ENCODE measurements around the gene SPEG. TPM values are rescaled to one million over a fixed set of nuclear protein-coding genes. Genes with fewer than 3 reads are reported as not detected.

SPEG gene
- total and polyA plus RNA-seq, 4 donors, result 3.7 to 15.6 (median 9.6) TPM

DNA sequence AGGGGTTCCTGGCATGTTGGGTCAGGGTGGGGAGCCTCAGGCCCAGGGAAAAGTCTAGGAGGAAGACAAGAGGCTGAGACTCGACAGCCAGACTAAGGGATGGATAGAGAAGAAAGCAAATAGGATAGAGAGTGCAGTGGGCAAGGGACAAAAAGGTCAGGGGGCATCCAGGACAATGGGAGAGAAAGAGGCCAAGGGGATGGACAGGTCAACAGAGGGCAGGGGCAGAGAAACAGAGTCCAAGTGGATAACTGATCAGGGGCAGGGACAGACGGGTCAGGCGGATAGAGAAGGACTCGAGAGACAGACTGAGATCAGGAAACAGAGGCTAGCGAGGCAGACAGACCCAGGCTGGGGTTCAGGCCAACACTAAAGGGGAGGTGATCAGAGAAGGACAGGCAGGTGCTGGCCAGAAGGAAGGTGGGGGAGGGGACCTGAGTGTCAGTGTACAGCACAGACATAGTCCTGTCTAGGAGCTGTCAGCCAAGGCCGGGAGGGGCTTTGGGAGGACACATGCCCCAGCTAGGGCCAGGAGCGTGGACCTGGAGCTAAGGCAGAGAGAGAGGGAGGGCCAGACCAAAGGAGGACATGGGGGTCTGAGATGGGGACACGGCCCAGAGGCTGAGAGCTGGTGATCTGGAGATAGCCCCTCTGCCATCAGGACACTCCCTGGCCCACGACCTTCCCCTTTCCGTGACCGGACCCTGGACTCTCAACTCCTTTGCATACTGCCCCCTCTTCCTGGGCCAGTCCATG is 91.9 kb downstream of the SPEG start:
- TF ChIP-seq, protein P1, sequence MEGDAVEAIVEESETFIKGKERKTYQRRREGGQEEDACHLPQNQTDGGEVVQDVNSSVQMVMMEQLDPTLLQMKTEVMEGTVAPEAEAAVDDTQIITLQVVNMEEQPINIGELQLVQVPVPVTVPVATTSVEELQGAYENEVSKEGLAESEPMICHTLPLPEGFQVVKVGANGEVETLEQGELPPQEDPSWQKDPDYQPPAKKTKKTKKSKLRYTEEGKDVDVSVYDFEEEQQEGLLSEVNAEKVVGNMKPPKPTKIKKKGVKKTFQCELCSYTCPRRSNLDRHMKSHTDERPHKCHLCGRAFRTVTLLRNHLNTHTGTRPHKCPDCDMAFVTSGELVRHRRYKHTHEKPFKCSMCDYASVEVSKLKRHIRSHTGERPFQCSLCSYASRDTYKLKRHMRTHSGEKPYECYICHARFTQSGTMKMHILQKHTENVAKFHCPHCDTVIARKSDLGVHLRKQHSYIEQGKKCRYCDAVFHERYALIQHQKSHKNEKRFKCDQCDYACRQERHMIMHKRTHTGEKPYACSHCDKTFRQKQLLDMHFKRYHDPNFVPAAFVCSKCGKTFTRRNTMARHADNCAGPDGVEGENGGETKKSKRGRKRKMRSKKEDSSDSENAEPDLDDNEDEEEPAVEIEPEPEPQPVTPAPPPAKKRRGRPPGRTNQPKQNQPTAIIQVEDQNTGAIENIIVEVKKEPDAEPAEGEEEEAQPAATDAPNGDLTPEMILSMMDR (IDR thresholded peaks at IDR 0.05; ENCODE audit: control extremely low read depth, extremely low read depth), result no peak
- no peak for DNase-seq
- no peak overlapping the region for H3K27ac ChIP-seq (ENCODE audit: low read depth in 1 of 2, low read length in 1 of 2)
- H3K4me1 ChIP-seq (ENCODE audit: control insufficient read depth in 5 of 5, insufficient read depth in 5 of 5, low read length in 5 of 5), result peaks cover 0 to 39% (median 0%) of the 10 kb centered on the region in 5 donors
- peaks cover 0 to 63% (median 37%) of the 10 kb centered on the region in 3 donors for H3K27me3 ChIP-seq (ENCODE audit: control insufficient read depth in 3 of 3, insufficient read depth in 3 of 3, low read length in 2 of 3)
- no peak overlapping the region for H3K9ac ChIP-seq (ENCODE audit: insufficient read depth in 1 of 2, low read length in 2 of 2)
- H3K4me3 ChIP-seq, result no peak overlapping the region
- no peak for ATAC-seq (ENCODE audit: insufficient read depth, low FRiP score)
- H3K9me3 ChIP-seq (ENCODE audit: control insufficient read depth in 4 of 4, insufficient read depth in 3 of 4, low read length in 3 of 4), result peaks cover 0 to 2% (median 0%) of the 10 kb centered on the region in 4 donors
- WGBS, 2 donors, result 42 to 58% methylated on average over 10 to 11 of the region's 11 CpGs
- no peaks in the 10 kb centered on the region for H3K36me3 ChIP-seq (ENCODE audit: control insufficient read depth in 4 of 4, insufficient read depth in 4 of 4, low read length in 4 of 4)

DNA sequence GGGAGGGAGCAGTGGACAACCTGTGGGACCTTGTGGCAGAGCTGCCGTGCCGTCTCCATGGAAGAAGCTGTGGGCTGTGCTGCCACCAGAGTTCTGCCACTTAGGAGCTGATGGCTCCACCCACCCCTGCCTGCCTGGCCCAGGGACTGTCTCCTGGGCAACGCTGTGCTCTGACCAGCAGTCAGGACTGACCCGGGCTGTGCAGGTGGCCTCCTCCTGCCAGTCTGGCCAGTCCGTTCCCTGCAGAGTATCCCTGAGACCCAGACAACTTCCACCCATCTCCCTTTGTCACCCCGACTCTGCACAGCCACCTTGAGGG is 92.4 kb downstream of the SPEG start:
- WGBS, 2 donors, result 39 to 47% methylated on average over 6 of the region's 6 CpGs
- H3K4me1 ChIP-seq (ENCODE audit: control insufficient read depth in 5 of 5, insufficient read depth in 5 of 5, low read length in 5 of 5), result peaks cover 0 to 34% (median 0%) of the 10 kb centered on the region in 5 donors
- no peak overlapping the region for H3K27ac ChIP-seq (ENCODE audit: low read depth in 1 of 2, low read length in 1 of 2)
- peaks cover 0 to 60% (median 35%) of the 10 kb centered on the region in 3 donors for H3K27me3 ChIP-seq (ENCODE audit: control insufficient read depth in 3 of 3, insufficient read depth in 3 of 3, low read length in 2 of 3)
- TF ChIP-seq, protein P1 (IDR thresholded peaks at IDR 0.05; ENCODE audit: control extremely low read depth, extremely low read depth), result no peak
- peaks cover 0 to 2% (median 0%) of the 10 kb centered on the region in 4 donors for H3K9me3 ChIP-seq (ENCODE audit: control insufficient read depth in 4 of 4, insufficient read depth in 3 of 4, low read length in 3 of 4)
- no peak overlapping the region for H3K9ac ChIP-seq (ENCODE audit: insufficient read depth in 1 of 2, low read length in 2 of 2)
- H3K36me3 ChIP-seq (ENCODE audit: control insufficient read depth in 4 of 4, insufficient read depth in 4 of 4, low read length in 4 of 4), result no peaks in the 10 kb centered on the region
- no peak overlapping the region for H3K4me3 ChIP-seq
- ATAC-seq (ENCODE audit: insufficient read depth, low FRiP score), result no peak
- DNase-seq, result no peak

DNA sequence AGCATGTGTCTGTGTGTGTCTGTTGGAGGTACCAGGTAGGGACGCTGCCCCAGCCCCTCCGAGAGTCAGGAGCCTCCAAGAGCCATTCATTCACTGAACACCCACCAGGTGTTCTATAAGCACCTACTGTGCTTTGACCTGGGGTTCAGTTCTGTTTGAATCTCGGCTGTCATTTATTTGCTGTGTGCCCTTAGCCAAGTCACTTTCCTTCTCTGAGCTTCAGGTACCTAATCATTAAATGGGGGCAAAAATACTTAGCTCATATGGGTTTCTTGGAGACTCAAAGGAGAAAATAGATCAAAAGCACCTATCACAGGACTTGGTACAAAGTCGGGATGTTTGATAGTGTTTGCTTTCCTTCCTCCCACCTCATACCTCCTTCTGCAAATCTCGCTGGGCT is 92.8 kb downstream of the SPEG start:
- Histone ChIP-seq H3K27ac (ENCODE audit: low read depth in 1 of 2, low read length in 1 of 2) (no peak overlapping the region), H3K4me1 (ENCODE audit: control insufficient read depth in 5 of 5, insufficient read depth in 5 of 5, low read length in 5 of 5) (peaks cover 0 to 33% (median 0%) of the 10 kb centered on the region in 5 donors), H3K9ac (ENCODE audit: insufficient read depth in 1 of 2, low read length in 2 of 2) (no peak overlapping the region), H3K36me3 (ENCODE audit: control insufficient read depth in 4 of 4, insufficient read depth in 4 of 4, low read length in 4 of 4) (no peaks in the 10 kb centered on the region), H3K4me3 (no peak overlapping the region), H3K27me3 (ENCODE audit: control insufficient read depth in 3 of 3, insufficient read depth in 3 of 3, low read length in 2 of 3) (peaks cover 0 to 59% (median 35%) of the 10 kb centered on the region in 3 donors), H3K9me3 (ENCODE audit: control insufficient read depth in 4 of 4, insufficient read depth in 3 of 4, low read length in 3 of 4) (peaks cover 0 to 2% (median 0%) of the 10 kb centered on the region in 4 donors)
- no peak for ATAC-seq (ENCODE audit: insufficient read depth, low FRiP score)
- no peak for DNase-seq
- TF ChIP-seq, protein P1 (IDR thresholded peaks at IDR 0.05; ENCODE audit: control extremely low read depth, extremely low read depth), result no peak
- 55 to 64% methylated on average over 5 of the region's 5 CpGs for WGBS, 2 donors
